ENCODE results near the gene LBHD2. TPM values are rescaled to one million over a fixed set of nuclear protein-coding genes. Genes with fewer than 3 reads are reported as not detected.
A peak's percentile ranks its signal among the peaks of the same experiment; 100 is the strongest.

Gene LBHD2
- total RNA-seq, 1 experiment from 2014 or later: not detected

DNA sequence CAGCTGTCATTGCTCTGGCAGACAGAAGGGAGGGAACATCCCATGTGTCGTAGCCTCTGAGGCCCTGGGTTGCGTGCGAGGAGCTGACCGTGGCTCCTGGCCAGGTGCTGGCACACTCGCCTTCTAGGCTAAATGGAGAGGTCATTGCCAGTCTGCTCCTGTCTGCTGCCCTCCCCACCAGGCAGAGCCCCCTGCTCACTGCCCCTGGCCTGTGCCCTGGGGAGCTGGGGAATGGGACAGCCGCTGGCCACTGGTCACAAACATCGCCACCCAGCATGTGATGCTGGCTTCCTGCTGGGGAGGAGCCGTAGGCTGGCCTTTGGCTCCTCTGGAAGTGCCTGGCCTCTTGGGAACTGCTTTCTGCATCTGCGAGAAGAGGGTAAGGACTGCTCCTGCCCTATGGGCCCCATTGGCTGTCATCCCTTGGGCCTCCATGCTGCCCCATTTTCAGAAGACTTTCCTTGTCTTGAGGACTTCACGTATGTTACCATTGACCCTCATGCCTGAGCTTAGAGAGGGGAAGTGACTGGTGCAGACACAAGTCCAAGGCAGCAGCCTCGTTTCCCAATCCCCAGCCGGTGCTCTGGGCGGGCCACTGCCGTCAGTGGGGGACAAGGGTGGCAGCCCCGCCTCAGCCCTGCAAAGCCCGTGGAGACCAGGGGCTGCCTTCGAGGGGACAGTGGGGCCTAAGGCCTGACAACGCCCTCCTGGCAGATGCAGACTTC, 37.3 kb downstream of the LBHD2 start:
- CTCF ChIA-PET: no interaction called here
- no peak overlapping the region for H3K4me3 ChIP-seq (replicated peaks in 1 of 2; ENCODE audit: low read depth in 1 of 2, low read length in 2 of 2)
- no peak overlapping the region for H3K4me2 ChIP-seq (ENCODE audit: low read length)
- no peak overlapping the region for H3K9ac ChIP-seq (ENCODE audit: low read length)
- H3K36me3 ChIP-seq (ENCODE audit: control insufficient read depth in 1 of 2, insufficient read depth in 2 of 2, low read length in 2 of 2): no peaks in the 10 kb centered on the region
- BruUV-seq (replicated peaks): no TSS peak
- peak overlapping the region; percentile 39; the same call in 1 of the 2 replicates for H3K27ac ChIP-seq (ENCODE audit: low read depth, low read length)
- no peak overlapping the region for H2AFZ ChIP-seq (ENCODE audit: low read depth, low read length, poor library complexity, severe bottlenecking)
- ATAC-seq: no peak
- H3K4me1 ChIP-seq (ENCODE audit: control insufficient read depth in 1 of 2, insufficient read depth in 2 of 2, low read length in 2 of 2): peaks cover 21 to 35% of the 10 kb centered on the region in 2 experiments
- H3K79me2 ChIP-seq (ENCODE audit: insufficient read depth, low read length): peaks cover 10% of the 10 kb centered on the region; the same call in 1 of the 2 replicates
- no peaks in the 10 kb centered on the region for H3K27me3 ChIP-seq (ENCODE audit: insufficient read depth, low read length)
- RAD21 ChIA-PET (ENCODE audit: low non-redundant PET in 1 of 2, low total read pairs in 2 of 2, uncharacterized antibody in 2 of 2, unreplicated experiment in 2 of 2): no interaction called here
- no peaks in the 10 kb centered on the region for H3K9me2 ChIP-seq (ENCODE audit: insufficient read depth)
- no peak for DNase-seq (ENCODE audit: low read depth, low spot score)
- no peak for TF ChIP-seq TCF7L2 (IDR thresholded peaks at IDR 0.05; ENCODE audit: borderline replicate concordance, extremely low read depth, insufficient read depth, insufficient read length)
- TF ChIP-seq SRF (IDR thresholded peaks at IDR 0.05; ENCODE audit: low read depth): no peak
- TF ChIP-seq SP1 (IDR thresholded peaks at IDR 0.05; ENCODE audit: low read depth): no peak
- TF ChIP-seq YY1 (IDR thresholded peaks at IDR 0.05; ENCODE audit: extremely low read depth, insufficient replicate concordance, low read depth, low read length): no peak
- no peak for TF ChIP-seq SIN3A (IDR thresholded peaks at IDR 0.05; ENCODE audit: low read depth)
- no peak for TF ChIP-seq JUND (IDR thresholded peaks at IDR 0.05)
- no peak for TF ChIP-seq EZH2 (IDR thresholded peaks at IDR 0.05)
- TF ChIP-seq, protein P1, sequence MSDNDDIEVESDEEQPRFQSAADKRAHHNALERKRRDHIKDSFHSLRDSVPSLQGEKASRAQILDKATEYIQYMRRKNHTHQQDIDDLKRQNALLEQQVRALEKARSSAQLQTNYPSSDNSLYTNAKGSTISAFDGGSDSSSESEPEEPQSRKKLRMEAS (IDR thresholded peaks at IDR 0.05): no peak
- no peak for TF ChIP-seq POLR2AphosphoS5 (IDR thresholded peaks at IDR 0.05; ENCODE audit: low read depth, low read length)
- no peak for TF ChIP-seq EGR1 (IDR thresholded peaks at IDR 0.05; ENCODE audit: low read depth)
- TF ChIP-seq ZBTB33 (IDR thresholded peaks at IDR 0.05; ENCODE audit: extremely low read depth, insufficient replicate concordance, low read length): no peak
- no peak for TF ChIP-seq CBX3 (IDR thresholded peaks at IDR 0.05; ENCODE audit: low read depth)
- TF ChIP-seq, protein P2, sequence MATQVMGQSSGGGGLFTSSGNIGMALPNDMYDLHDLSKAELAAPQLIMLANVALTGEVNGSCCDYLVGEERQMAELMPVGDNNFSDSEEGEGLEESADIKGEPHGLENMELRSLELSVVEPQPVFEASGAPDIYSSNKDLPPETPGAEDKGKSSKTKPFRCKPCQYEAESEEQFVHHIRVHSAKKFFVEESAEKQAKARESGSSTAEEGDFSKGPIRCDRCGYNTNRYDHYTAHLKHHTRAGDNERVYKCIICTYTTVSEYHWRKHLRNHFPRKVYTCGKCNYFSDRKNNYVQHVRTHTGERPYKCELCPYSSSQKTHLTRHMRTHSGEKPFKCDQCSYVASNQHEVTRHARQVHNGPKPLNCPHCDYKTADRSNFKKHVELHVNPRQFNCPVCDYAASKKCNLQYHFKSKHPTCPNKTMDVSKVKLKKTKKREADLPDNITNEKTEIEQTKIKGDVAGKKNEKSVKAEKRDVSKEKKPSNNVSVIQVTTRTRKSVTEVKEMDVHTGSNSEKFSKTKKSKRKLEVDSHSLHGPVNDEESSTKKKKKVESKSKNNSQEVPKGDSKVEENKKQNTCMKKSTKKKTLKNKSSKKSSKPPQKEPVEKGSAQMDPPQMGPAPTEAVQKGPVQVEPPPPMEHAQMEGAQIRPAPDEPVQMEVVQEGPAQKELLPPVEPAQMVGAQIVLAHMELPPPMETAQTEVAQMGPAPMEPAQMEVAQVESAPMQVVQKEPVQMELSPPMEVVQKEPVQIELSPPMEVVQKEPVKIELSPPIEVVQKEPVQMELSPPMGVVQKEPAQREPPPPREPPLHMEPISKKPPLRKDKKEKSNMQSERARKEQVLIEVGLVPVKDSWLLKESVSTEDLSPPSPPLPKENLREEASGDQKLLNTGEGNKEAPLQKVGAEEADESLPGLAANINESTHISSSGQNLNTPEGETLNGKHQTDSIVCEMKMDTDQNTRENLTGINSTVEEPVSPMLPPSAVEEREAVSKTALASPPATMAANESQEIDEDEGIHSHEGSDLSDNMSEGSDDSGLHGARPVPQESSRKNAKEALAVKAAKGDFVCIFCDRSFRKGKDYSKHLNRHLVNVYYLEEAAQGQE (IDR thresholded peaks at IDR 0.05; ENCODE audit: low read depth): no peak
- no peak for TF ChIP-seq RAD21 (IDR thresholded peaks at IDR 0.05; ENCODE audit: low read depth)
- TF ChIP-seq ATF3 (IDR thresholded peaks at IDR 0.05): no peak
- TF ChIP-seq CEBPB (IDR thresholded peaks at IDR 0.05; ENCODE audit: low read depth): no peak
- no peak for TF ChIP-seq ZNF274 (IDR thresholded peaks at IDR 0.05; ENCODE audit: low read depth, low read length)
- no peaks in the 10 kb centered on the region for H4K20me1 ChIP-seq (ENCODE audit: insufficient read depth)
- no peaks in the 10 kb centered on the region for H3K9me3 ChIP-seq (ENCODE audit: control insufficient read depth in 1 of 2, insufficient read depth in 1 of 2, low read depth in 1 of 2, low read length in 2 of 2)
- intact Hi-C loops (cut with micrococcal nuclease): no loop called here
- POLR2A ChIA-PET: no interaction called here
